Stimulated activated CD4-positive, alpha-beta T cell treated with anti-CD3 and anti-CD28 coated beads, Interleukin-1b, Interleukin-23, amount 100 ng/mL, for 4 hours (primary cell): ENCODE results near the gene PTPN3.
"Not testable (repeated sequence)": the region's sequence is repeated elsewhere in the genome, so short reads cannot be mapped to it uniquely, and the experiment has no call there.

Source experiments
- DNase-seq, 2 donors: peaks; one replicate each; pipeline ENCODE4 v3.0.0-alpha.2; 2020; ENCODE audit warnings: low read depth in 2 of 2

PTPN3 gene

DNA sequence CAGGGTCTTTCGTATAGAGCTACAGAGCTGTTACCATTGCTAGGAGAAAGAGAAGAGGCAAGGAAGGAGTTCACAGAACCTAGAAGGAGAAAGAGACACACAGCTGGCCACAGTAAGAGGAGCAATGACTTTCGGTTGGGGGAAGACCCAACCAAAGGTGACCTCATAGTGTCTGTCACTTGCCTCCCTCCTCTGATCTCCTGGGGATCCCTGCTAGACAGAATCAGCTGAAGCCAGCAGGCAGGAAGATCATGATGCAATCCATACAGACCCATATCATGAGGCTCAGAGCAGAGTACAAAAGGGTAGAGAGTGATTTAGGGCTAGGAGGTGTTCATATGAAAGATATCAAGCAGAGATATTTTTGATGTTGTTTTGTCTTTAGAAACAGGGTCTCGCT lies 151.2 kb downstream of the PTPN3 start:
- no peak for DNase-seq

DNA sequence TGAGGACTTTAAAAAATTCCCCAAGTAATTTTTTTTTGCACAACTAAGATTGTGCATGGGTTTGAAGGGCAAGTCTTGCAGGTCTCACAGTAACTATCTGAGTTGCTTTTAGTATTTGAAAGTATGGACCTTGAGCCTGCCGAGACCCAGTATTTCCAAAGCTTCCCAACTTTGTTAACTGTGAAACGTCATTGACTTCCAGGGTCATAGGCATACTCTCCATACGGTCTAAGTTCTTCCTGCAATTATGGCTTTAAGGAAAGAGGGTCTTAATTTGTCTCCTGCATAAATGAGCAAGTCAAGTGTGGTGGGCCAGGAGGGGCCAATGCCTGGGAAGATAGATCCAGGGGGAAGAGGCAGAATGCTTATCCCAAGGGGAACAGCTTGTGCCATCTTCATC lies 153.2 kb downstream of the PTPN3 start:
- no peak for DNase-seq

DNA sequence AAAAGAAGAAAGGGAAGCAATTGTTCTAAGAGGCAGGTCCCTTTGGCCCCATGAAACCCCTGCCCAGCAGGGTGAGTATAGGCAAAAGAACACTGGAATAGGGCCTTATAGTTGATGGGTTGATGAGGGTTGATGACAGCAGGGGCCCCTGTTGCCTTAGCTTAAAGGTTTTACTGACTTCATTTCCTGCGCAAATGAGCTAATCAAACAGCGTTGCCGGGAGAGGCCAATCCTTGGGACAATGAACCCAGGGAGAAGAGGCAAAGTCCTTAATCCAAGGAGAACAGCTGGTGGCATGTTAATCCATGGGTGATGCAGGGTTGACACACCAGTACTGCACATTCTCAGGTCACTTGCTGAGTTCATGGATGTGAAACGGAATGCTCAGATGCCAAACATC lies 155.2 kb downstream of the PTPN3 start:
- DNase-seq: no peak

DNA sequence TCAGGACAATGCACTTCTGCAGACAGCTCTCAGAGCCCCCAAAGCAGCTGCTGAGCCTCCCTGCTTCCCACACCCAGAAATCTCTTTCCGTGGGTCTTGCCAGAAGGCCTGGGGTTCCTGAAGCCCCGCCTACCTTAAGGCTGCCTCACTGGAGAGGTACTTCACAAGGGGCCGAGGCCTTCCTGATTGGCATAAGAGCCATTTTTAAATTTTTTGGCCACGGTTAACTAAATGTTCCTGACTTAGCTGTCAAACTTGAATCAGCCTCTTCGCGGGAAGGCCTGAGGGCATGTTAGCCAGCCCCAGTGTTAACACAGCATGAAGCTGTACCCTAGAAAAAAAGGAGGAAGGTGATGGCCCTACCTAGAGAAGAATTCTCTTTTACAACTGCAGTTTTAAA lies 156.5 kb downstream of the PTPN3 start:
- DNase-seq: no peak

DNA sequence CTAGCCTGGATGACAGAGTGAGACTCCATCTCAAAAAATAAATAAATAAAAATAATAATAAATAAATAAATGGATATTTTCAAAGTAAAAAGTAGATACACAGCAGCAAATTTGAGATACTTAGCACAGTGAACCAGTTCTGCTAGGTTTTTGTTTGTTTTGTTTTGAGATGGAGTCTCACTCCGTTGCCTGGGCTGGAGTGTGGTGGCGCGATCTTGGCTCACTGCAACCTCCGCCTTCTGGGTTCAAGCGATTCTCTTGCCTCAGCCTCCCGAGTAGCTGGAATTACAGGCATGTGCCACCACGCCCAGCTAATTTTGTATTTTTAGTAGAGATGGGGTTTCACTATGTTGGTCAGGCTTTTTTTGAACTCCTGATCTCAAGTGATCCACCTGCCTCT lies 157.1 kb downstream of the PTPN3 start:
- DNase-seq: not testable (repeated sequence)

DNA sequence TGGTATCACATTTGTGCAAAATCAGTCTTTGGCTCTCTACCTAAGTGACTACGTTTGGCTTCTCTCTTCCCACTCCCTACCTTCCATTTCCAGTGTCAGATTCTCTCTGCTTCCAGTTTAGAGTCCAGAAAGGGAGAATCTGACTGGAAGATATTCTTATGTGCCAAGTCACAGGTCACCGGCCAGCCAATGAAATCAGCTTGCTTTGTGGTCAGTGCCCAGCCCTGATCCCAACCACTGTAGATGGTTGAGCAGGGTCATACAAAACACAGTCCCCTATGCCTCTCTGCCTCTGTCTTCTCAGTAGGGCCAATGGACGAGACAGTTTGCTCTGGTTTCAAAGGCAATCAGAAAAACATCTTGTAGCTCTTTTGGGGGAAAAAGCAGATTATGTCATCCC lies 161.7 kb downstream of the PTPN3 start:
- DNase-seq: no peak

DNA sequence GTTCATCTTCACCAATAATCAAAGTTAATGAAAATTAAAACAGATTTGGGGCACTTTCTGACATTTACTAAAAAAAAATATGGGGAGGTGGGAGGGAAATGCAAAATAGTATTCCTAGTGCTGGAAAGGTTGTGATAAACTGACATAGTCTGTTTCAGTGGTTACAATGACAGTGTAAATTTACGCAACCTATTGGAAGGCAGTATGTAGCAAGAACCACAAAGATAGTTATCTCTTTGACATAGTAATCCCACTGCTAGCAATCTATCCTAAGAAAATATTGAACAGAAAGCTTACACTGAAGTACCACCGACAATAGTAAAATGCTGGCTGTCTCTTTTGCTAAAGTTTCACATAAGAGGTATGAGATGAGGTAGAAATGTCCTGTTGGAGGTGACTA lies 162.2 kb downstream of the PTPN3 start:
- no peak for DNase-seq

DNA sequence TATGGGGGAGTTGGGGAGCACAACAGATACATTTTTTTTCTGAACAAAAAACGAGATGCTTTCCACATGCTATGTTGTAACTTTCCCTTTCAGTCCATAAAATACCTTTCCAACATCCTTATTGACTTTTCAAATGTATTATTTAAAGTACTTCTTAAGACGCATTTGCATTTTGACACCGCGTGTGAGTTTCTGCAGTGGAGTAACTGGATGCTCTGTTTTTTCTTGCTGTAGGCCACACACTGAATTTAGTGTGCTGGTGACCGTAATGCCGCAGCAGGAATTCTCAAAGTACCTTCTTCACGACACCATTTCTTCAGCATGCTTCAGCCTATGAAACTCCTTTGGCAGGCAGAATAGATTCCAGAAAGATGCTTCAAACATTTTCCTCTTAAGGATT lies 163.0 kb downstream of the PTPN3 start:
- no peak for DNase-seq

DNA sequence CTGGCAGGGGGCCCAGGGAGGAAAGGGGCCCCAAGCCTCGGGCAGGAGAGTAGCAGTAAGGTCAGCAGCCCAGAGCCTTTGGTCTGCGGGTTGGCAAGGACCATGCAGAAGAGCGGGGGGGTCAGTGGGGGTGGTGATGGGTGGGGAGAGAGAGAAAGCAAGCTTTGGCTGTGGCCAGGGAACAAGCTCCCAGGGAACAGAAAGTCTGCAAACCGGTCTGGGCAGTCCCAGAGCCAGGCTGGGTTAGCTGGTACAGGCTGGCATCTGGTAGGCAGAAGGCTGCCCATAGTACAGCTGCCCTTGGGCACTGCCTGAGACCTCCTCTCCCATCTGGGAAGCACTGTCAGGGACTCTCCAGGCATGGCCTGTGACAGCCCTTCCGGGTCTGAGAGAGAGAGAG lies 166.8 kb downstream of the PTPN3 start:
- DNase-seq: no peak

DNA sequence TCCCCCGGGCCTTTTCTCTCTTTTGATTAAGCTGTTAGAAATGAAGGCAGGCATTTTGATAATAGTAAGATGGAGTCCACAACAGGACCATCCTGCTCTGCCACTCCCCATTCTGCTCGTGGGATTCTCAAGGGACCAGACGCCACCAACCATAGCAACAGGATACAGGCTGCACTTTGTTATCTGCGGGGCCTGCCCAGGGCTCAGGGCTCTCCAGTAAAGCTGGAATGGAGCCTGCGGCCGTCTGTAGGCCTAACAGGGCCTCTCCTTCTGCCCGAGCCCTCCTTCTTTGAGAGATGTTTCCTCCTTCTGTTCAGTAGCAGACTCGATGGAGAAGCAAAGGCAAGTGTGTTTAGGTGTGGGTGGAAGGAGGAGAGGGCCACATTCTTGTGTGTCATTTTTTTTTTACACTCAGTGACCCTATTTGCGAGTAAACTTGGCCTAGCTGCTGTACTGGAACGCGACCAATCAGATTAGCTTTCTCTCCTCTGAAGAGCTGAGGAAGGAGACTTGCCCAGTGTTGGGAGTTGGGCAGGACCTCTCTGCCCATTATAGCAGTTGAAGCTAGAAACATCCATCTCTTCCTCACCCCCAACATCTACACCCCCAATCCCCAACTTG lies 168.4 kb downstream of the PTPN3 start:
- DNase-seq: no peak

DNA sequence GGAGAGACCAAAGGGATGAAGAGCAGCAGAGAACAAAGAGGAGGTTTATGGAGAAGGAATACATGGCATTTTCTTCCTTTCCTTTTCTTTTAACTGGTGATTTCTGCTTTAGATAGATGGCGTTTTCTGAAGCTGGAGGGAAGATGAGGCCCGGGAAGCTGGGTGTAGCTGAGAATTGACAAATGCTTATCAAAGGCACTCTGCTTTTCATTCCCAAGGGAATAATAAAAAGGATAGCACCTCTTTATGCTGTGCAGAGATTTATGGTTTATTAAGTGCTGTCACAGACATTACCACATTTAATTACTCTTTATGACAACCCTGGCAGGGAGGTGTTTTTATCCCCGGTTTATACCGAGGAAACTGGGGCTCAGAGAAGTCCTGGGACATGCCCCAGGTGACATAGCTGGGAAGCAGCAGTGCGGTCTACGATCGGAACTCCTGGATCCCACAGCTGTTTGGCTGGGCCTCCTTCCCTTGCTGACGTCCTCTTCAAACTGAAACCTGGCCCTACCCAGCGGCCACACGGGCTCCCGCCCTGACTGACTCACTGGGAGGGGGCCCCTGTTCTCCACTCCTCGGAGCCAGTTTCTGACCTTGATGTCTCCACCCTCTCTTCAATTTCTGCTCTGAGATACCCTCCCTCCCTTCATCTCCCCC lies 169.0 kb downstream of the PTPN3 start:
- DNase-seq: no peak
